ENCODE measurements around the gene TMCO4.
"Not testable (repeated sequence)": the region's sequence is repeated elsewhere in the genome, so short reads cannot be mapped to it uniquely, and the experiment has no call there.

- TF ChIP-seq EZH2phosphoT487 (IDR thresholded peaks at IDR 0.05; ENCODE audit: low read depth); CTCF (IDR thresholded peaks at IDR 0.05; ENCODE audit: low read depth, low read length): not testable (repeated sequence)
These were observed 17.0 kb upstream of the TMCO4 start for GRCh38 chr1:19816737-19817086.
